Measurements from ENCODE around the gene RPN2. TPM values are rescaled to one million over a fixed set of nuclear protein-coding genes. Genes with fewer than 3 reads are reported as not detected.

Gene RPN2
- total and polyA plus RNA-seq, 7 experiments from 2014 or later: 88.7 to 281 (median 113) TPM

GRCh38 chr20:37245216-37246150, 66.4 kb downstream of the RPN2 start:
- ATAC-seq: no peak

GRCh38 chr20:37246736-37247135, 67.6 kb downstream of the RPN2 start:
- Mint-ChIP-seq H3K4me1 (no peaks in the 10 kb centered on the region), H3K36me3 (peaks cover 2 to 28% (median 9%) of the 10 kb centered on the region in 5 donors), H3K27ac (no peak overlapping the region), H3K4me3 (no peak overlapping the region), H3K9me3 (no peaks in the 10 kb centered on the region), H3K27me3 (no peaks in the 10 kb centered on the region)
- H3K4me3 ChIP-seq (ENCODE audit: low read length): no peak overlapping the region
- POLR2A ChIA-PET: no interaction called here
- H3K27me3 ChIP-seq (ENCODE audit: control insufficient read depth in 2 of 2, insufficient read depth in 2 of 2, low read length in 2 of 2): no peaks in the 10 kb centered on the region
- no peak for DNase-seq
- intact Hi-C loops (cut with micrococcal nuclease): no loop called here
- ATAC-seq: no peak
- CTCF ChIA-PET: no interaction called here
- no peak overlapping the region for H3K27ac ChIP-seq (ENCODE audit: low read depth, low read length)
- H3K4me1 ChIP-seq (ENCODE audit: control insufficient read depth in 2 of 2, insufficient read depth in 2 of 2, low read length in 2 of 2): no peaks in the 10 kb centered on the region
- no peaks in the 10 kb centered on the region for H3K9me3 ChIP-seq (ENCODE audit: control insufficient read depth in 2 of 3, low read length in 3 of 3)
- peaks cover 1 to 22% (median 6%) of the 10 kb centered on the region in 3 experiments for H3K36me3 ChIP-seq (ENCODE audit: control insufficient read depth in 2 of 3, insufficient read depth in 3 of 3, low read length in 3 of 3)

More at GRCh38 chr20:37245216-37246150, 66.4 kb downstream of the RPN2 start:
- Histone ChIP-seq H3K4me1 (ENCODE audit: control insufficient read depth in 2 of 2, insufficient read depth in 2 of 2, low read length in 2 of 2) (no peaks in the 10 kb centered on the region), H3K27me3 (ENCODE audit: control insufficient read depth in 2 of 2, insufficient read depth in 2 of 2, low read length in 2 of 2) (no peaks in the 10 kb centered on the region), H3K27ac (ENCODE audit: low read depth, low read length) (no peak overlapping the region), H3K4me3 (ENCODE audit: low read length) (no peak overlapping the region), H3K9me3 (ENCODE audit: control insufficient read depth in 2 of 3, low read length in 3 of 3) (no peaks in the 10 kb centered on the region), H3K36me3 (ENCODE audit: control insufficient read depth in 2 of 3, insufficient read depth in 3 of 3, low read length in 3 of 3) (peaks cover 6 to 35% (median 11%) of the 10 kb centered on the region in 3 experiments)
- ChIA-PET CTCF (interaction anchor here (1.1 kb wide), 1 partner anchor 20 kb away, joined by 3 read pairs; no protein-coding TSS in a partner anchor), POLR2A (interaction anchor here (1.1 kb wide), 1 partner anchor 68 kb away, joined by 3 read pairs; no protein-coding TSS in a partner anchor)
- H3K27me3 Mint-ChIP-seq: no peaks in the 10 kb centered on the region
- peaks cover 9 to 40% (median 14%) of the 10 kb centered on the region in 5 donors for H3K36me3 Mint-ChIP-seq
- intact Hi-C loops (cut with micrococcal nuclease): no loop called here
- H3K4me1 Mint-ChIP-seq: no peaks in the 10 kb centered on the region
- H3K4me3 Mint-ChIP-seq: no peak overlapping the region
- H3K9me3 Mint-ChIP-seq: no peaks in the 10 kb centered on the region
- no peak for DNase-seq
- peak overlapping the region in 2 of 9 donors; percentile 11 to 54 for H3K27ac Mint-ChIP-seq

GRCh38 chr20:37247547-37247946, 68.4 kb downstream of the RPN2 start:
- H3K27me3 ChIP-seq (ENCODE audit: control insufficient read depth in 2 of 2, insufficient read depth in 2 of 2, low read length in 2 of 2): no peaks in the 10 kb centered on the region
- Mint-ChIP-seq H3K9me3 (no peaks in the 10 kb centered on the region), H3K4me1 (no peaks in the 10 kb centered on the region), H3K4me3 (no peak overlapping the region), H3K36me3 (peaks cover 0 to 23% (median 9%) of the 10 kb centered on the region in 5 donors), H3K27me3 (no peaks in the 10 kb centered on the region), H3K27ac (no peak overlapping the region)
- ChIA-PET CTCF (no interaction called here), POLR2A (interaction anchor here (0.6 to 0.7 kb wide), 2 partner anchors 72 to 138 kb away, joined by 4 read pairs; no protein-coding TSS in a partner anchor)
- no peak overlapping the region for H3K27ac ChIP-seq (ENCODE audit: low read depth, low read length)
- DNase-seq (no peak), ATAC-seq (no peak)
- peaks cover 0 to 14% (median 0%) of the 10 kb centered on the region in 3 experiments for H3K36me3 ChIP-seq (ENCODE audit: control insufficient read depth in 2 of 3, insufficient read depth in 3 of 3, low read length in 3 of 3)
- H3K4me1 ChIP-seq (ENCODE audit: control insufficient read depth in 2 of 2, insufficient read depth in 2 of 2, low read length in 2 of 2): no peaks in the 10 kb centered on the region
- intact Hi-C loops (cut with micrococcal nuclease): no loop called here
- H3K4me3 ChIP-seq (ENCODE audit: low read length): no peak overlapping the region
- no peaks in the 10 kb centered on the region for H3K9me3 ChIP-seq (ENCODE audit: control insufficient read depth in 2 of 3, low read length in 3 of 3)

- no peak overlapping the region for H3K27ac ChIP-seq (ENCODE audit: low read depth, low read length)
- H3K36me3 Mint-ChIP-seq: peaks cover 0 to 11% (median 2%) of the 10 kb centered on the region in 5 donors
- no peak overlapping the region for H3K27ac Mint-ChIP-seq
- H3K27me3 Mint-ChIP-seq: peaks cover 0 to 3% (median 0%) of the 10 kb centered on the region in 5 donors
- POLR2A ChIA-PET: no interaction called here
- no peaks in the 10 kb centered on the region for H3K4me1 ChIP-seq (ENCODE audit: control insufficient read depth in 2 of 2, insufficient read depth in 2 of 2, low read length in 2 of 2)
- no peak overlapping the region for H3K4me3 ChIP-seq (ENCODE audit: low read length)
- no peak overlapping the region for H3K4me3 Mint-ChIP-seq
- CTCF ChIA-PET: interaction anchor here (0.7 kb wide), 1 partner anchor 8 kb away, joined by 4 read pairs; no protein-coding TSS in a partner anchor
- ATAC-seq: no peak
- intact Hi-C loops (cut with micrococcal nuclease): no loop called here
- no peak for DNase-seq
- no peaks in the 10 kb centered on the region for H3K9me3 ChIP-seq (ENCODE audit: control insufficient read depth in 2 of 3, low read length in 3 of 3)
- no peaks in the 10 kb centered on the region for H3K27me3 ChIP-seq (ENCODE audit: control insufficient read depth in 2 of 2, insufficient read depth in 2 of 2, low read length in 2 of 2)
- H3K9me3 Mint-ChIP-seq: no peaks in the 10 kb centered on the region
- no peaks in the 10 kb centered on the region for H3K4me1 Mint-ChIP-seq
- H3K36me3 ChIP-seq (ENCODE audit: control insufficient read depth in 2 of 3, insufficient read depth in 3 of 3, low read length in 3 of 3): no peaks in the 10 kb centered on the region
Observed at GRCh38 chr20:37249304-37249703, 70.2 kb downstream of the RPN2 start.

- H3K4me1 ChIP-seq (ENCODE audit: control insufficient read depth in 2 of 2, insufficient read depth in 2 of 2, low read length in 2 of 2): no peaks in the 10 kb centered on the region
- intact Hi-C loops (cut with micrococcal nuclease): no loop called here
- DNase-seq (no peak), ATAC-seq (no peak)
- Mint-ChIP-seq H3K4me3 (no peak overlapping the region), H3K36me3 (peaks cover 0 to 11% (median 2%) of the 10 kb centered on the region in 5 donors), H3K9me3 (no peaks in the 10 kb centered on the region), H3K27ac (no peak overlapping the region), H3K27me3 (peaks cover 0 to 5% (median 0%) of the 10 kb centered on the region in 5 donors), H3K4me1 (no peaks in the 10 kb centered on the region)
- H3K9me3 ChIP-seq (ENCODE audit: control insufficient read depth in 2 of 3, low read length in 3 of 3): no peaks in the 10 kb centered on the region
- CTCF ChIA-PET: no interaction called here
- no peak overlapping the region for H3K27ac ChIP-seq (ENCODE audit: low read depth, low read length)
- H3K36me3 ChIP-seq (ENCODE audit: control insufficient read depth in 2 of 3, insufficient read depth in 3 of 3, low read length in 3 of 3): no peaks in the 10 kb centered on the region
- no peak overlapping the region for H3K4me3 ChIP-seq (ENCODE audit: low read length)
- no peaks in the 10 kb centered on the region for H3K27me3 ChIP-seq (ENCODE audit: control insufficient read depth in 2 of 2, insufficient read depth in 2 of 2, low read length in 2 of 2)
- POLR2A ChIA-PET: no interaction called here
Observed at GRCh38 chr20:37251825-37252477, 72.8 kb downstream of the RPN2 start.

GRCh38 chr20:37253087-37253486, 74.0 kb downstream of the RPN2 start:
- peaks cover 0 to 5% (median 0%) of the 10 kb centered on the region in 5 donors for H3K27me3 Mint-ChIP-seq
- H3K4me1 Mint-ChIP-seq: no peaks in the 10 kb centered on the region
- ChIA-PET CTCF (no interaction called here), POLR2A (no interaction called here)
- no peak overlapping the region for H3K4me3 ChIP-seq (ENCODE audit: low read length)
- H3K9me3 ChIP-seq (ENCODE audit: control insufficient read depth in 2 of 3, low read length in 3 of 3): no peaks in the 10 kb centered on the region
- H3K36me3 ChIP-seq (ENCODE audit: control insufficient read depth in 2 of 3, insufficient read depth in 3 of 3, low read length in 3 of 3): no peaks in the 10 kb centered on the region
- no peaks in the 10 kb centered on the region for H3K4me1 ChIP-seq (ENCODE audit: control insufficient read depth in 2 of 2, insufficient read depth in 2 of 2, low read length in 2 of 2)
- intact Hi-C loops (cut with micrococcal nuclease): no loop called here
- no peak overlapping the region for H3K27ac Mint-ChIP-seq
- H3K27me3 ChIP-seq (ENCODE audit: control insufficient read depth in 2 of 2, insufficient read depth in 2 of 2, low read length in 2 of 2): no peaks in the 10 kb centered on the region
- ATAC-seq (no peak), DNase-seq (no peak)
- no peak overlapping the region for H3K27ac ChIP-seq (ENCODE audit: low read depth, low read length)
- no peaks in the 10 kb centered on the region for H3K9me3 Mint-ChIP-seq
- peaks cover 0 to 6% (median 2%) of the 10 kb centered on the region in 5 donors for H3K36me3 Mint-ChIP-seq
- H3K4me3 Mint-ChIP-seq: no peak overlapping the region

Data from naive thymus-derived CD4-positive, alpha-beta T cell (primary cell).